ENCODE measurements around the gene TIPARP. TPM values are rescaled to one million over a fixed set of nuclear protein-coding genes. Genes with fewer than 3 reads are reported as not detected.

Gene TIPARP
- total RNA-seq, 3 donors from 2014 or later = 28.5 to 103 (median 45.1) TPM

GRCh38 chr3:156725682-156726081 lies 51.3 kb downstream of the TIPARP start:
- intact Hi-C loops (cut with DNase I; ENCODE audit: low total_unique reads) = no loop called here
- no peak for TF ChIP-seq CTCF (IDR thresholded peaks at IDR 0.05)
- no peak for TF ChIP-seq POLR2AphosphoS5 (IDR thresholded peaks at IDR 0.05)
- TF ChIP-seq POLR2A (IDR thresholded peaks at IDR 0.05) = no peak
- DNase-seq (ENCODE audit: low spot score in 2 of 2) = no peak
- no peaks in the 10 kb centered on the region for H3K4me1 ChIP-seq
- no peaks in the 10 kb centered on the region for H3K9me3 ChIP-seq
- H3K4me3 ChIP-seq = no peak overlapping the region
- no peak overlapping the region for H3K27ac ChIP-seq
- H3K27me3 ChIP-seq = no peaks in the 10 kb centered on the region
- H3K36me3 ChIP-seq = no peaks in the 10 kb centered on the region

GRCh38 chr3:156726456-156726855 lies 52.1 kb downstream of the TIPARP start:
- H3K4me3 ChIP-seq = no peak overlapping the region
- H3K9me3 ChIP-seq = no peaks in the 10 kb centered on the region
- TF ChIP-seq POLR2A (IDR thresholded peaks at IDR 0.05) (no peak), CTCF (IDR thresholded peaks at IDR 0.05) (no peak), POLR2AphosphoS5 (IDR thresholded peaks at IDR 0.05) (no peak)
- no peak for DNase-seq (ENCODE audit: low spot score in 2 of 2)
- no peaks in the 10 kb centered on the region for H3K27me3 ChIP-seq
- no peaks in the 10 kb centered on the region for H3K36me3 ChIP-seq
- H3K27ac ChIP-seq = no peak overlapping the region
- H3K4me1 ChIP-seq = no peaks in the 10 kb centered on the region
- intact Hi-C loops (cut with DNase I; ENCODE audit: low total_unique reads) = no loop called here

GRCh38 chr3:156727519-156728205 lies 53.3 kb downstream of the TIPARP start:
- no peaks in the 10 kb centered on the region for H3K27me3 ChIP-seq

GRCh38 chr3:156728267-156728985 lies 54.0 kb downstream of the TIPARP start:
- no peaks in the 10 kb centered on the region for H3K36me3 ChIP-seq
- no peaks in the 10 kb centered on the region for H3K9me3 ChIP-seq
- H3K4me1 ChIP-seq = no peaks in the 10 kb centered on the region
- DNase-seq (ENCODE audit: low spot score in 2 of 2) = no peak
- H3K27ac ChIP-seq = no peak overlapping the region
- H3K4me3 ChIP-seq = no peak overlapping the region
- intact Hi-C loops (cut with DNase I; ENCODE audit: low total_unique reads) = no loop called here
- TF ChIP-seq CTCF (IDR thresholded peaks at IDR 0.05) = no peak
- TF ChIP-seq POLR2AphosphoS5 (IDR thresholded peaks at IDR 0.05) = no peak
- no peak for TF ChIP-seq POLR2A (IDR thresholded peaks at IDR 0.05)
- H3K27me3 ChIP-seq = no peaks in the 10 kb centered on the region

More at GRCh38 chr3:156727519-156728205, 53.3 kb downstream of the TIPARP start:
- Histone ChIP-seq H3K9me3 (no peaks in the 10 kb centered on the region), H3K4me1 (no peaks in the 10 kb centered on the region), H3K36me3 (no peaks in the 10 kb centered on the region), H3K4me3 (no peak overlapping the region), H3K27ac (no peak overlapping the region)
- no peak for DNase-seq (ENCODE audit: low spot score in 2 of 2)
- intact Hi-C loops (cut with DNase I; ENCODE audit: low total_unique reads) = no loop called here
- TF ChIP-seq POLR2AphosphoS5 (IDR thresholded peaks at IDR 0.05) = no peak
- TF ChIP-seq POLR2A (IDR thresholded peaks at IDR 0.05) = no peak
- no peak for TF ChIP-seq CTCF (IDR thresholded peaks at IDR 0.05)

DNA sequence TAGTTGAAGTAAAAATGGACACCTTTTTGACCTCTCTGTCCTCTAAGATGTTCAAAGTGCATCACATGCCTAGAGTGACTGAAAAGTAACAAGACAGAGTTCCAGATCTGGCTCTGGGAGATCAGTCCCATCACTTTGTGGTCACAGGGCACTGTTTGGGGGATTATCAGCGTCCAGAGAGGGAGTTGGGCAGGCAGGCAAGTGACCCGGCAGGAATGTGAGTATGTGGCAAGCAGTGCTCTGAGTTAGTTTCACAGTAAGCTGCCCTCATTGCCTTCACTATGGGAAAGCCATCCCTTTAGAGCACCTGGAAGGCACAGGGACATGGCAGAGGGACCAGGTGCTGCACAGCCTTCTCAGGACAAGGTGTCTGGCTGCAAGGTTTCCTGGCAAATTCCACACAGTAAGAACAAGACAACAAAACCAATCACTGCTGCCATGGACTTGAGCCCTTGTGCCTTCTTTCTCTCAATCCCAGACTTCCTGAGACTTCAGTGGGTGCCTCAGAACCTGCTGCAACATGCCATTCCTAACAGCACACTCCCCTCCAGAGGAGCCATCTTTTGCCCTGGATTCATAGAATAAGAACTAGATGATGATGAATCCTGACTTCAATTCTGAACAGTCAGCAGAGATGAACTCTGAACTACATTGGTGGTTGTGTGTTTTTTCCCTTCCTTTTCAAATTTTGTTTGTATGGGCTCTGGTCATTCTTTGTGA lies 55.2 kb downstream of the TIPARP start:
- Histone ChIP-seq H3K4me1 (no peaks in the 10 kb centered on the region), H3K4me3 (no peak overlapping the region), H3K27ac (no peak overlapping the region), H3K9me3 (no peaks in the 10 kb centered on the region), H3K27me3 (no peaks in the 10 kb centered on the region), H3K36me3 (no peaks in the 10 kb centered on the region)
- no peak for TF ChIP-seq POLR2A (IDR thresholded peaks at IDR 0.05)
- no peak for TF ChIP-seq POLR2AphosphoS5 (IDR thresholded peaks at IDR 0.05)
- TF ChIP-seq CTCF (IDR thresholded peaks at IDR 0.05) = no peak
- intact Hi-C loops (cut with DNase I; ENCODE audit: low total_unique reads) = no loop called here
- DNase-seq (ENCODE audit: low spot score in 2 of 2) = no peak
